ENCODE measurements around the gene PIK3CA.
"Not testable (repeated sequence)": the region's sequence is repeated elsewhere in the genome, so short reads cannot be mapped to it uniquely, and the experiment has no call there.

Gene PIK3CA

DNA sequence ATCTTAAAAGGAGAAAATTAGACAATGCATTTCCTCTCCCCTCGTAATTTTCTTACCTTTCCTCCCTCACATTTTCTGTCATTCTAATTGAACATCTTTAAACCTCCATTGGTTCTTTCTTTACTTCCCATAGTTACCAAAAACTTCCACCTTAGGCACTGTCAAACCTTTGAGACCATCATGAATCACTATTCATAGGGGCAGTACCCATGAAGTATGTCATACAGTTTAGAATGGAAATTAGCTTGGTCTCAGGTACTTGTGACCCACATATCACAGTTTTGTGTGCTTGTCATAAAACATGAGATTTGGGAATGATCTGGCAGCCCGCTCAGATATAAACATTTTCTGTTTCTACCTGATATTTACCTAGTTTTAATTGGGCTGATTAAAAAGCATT is 52.6 kb downstream of the PIK3CA start:
- no peak for DNase-seq (ENCODE audit: low read depth in 2 of 2)

DNA sequence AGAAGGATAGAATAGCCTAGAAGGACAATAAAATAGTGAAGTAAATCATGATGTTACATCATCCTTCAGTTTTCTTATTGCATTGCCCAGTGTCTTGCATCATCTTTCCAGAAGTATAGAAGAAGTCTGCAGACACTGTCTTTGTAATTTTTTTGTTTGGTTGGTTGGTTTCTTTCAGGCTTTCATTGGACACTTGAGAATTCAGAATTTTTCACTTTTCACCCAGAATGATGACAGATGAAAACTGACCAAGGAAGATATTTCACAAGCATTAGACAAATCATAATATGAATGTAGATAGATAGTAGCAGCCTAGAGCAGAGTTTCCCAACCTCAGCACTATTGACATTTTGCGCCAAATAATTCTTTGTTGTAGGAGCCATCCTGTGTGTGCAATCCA is 67.4 kb downstream of the PIK3CA start:
- DNase-seq (ENCODE audit: low read depth in 2 of 2): not testable (repeated sequence)

DNA sequence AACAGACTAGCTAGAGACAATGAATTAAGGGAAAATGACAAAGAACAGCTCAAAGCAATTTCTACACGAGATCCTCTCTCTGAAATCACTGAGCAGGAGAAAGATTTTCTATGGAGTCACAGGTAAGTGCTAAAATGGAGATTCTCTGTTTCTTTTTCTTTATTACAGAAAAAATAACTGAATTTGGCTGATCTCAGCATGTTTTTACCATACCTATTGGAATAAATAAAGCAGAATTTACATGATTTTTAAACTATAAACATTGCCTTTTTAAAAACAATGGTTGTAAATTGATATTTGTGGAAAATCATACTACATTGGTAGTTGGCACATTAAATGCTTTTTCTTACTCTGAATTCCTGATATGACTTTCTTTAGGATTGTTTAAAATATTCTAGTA is 70.1 kb downstream of the PIK3CA start:
- DNase-seq (ENCODE audit: low read depth in 2 of 2): not testable (repeated sequence)

DNA sequence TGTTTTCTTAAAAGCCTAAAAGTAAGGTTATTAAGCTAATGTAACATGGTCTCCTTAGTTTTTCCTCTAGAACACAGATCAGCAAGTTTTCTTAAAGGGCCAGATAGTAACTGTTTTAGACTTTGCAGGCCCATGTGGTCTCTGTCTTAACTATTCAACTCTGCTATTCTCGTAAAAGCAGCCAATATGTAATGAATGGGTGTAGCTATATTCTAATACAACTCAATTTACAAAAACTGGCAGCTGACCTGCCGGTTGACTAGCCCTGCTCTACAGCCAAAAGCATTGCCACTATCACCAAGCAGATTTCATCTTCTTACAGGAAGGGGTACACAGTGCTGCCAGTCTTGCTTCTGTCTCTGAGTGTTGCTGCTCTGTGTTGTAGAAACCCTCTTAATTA is 75.4 kb downstream of the PIK3CA start:
- no peak for DNase-seq (ENCODE audit: low read depth in 2 of 2)

DNA sequence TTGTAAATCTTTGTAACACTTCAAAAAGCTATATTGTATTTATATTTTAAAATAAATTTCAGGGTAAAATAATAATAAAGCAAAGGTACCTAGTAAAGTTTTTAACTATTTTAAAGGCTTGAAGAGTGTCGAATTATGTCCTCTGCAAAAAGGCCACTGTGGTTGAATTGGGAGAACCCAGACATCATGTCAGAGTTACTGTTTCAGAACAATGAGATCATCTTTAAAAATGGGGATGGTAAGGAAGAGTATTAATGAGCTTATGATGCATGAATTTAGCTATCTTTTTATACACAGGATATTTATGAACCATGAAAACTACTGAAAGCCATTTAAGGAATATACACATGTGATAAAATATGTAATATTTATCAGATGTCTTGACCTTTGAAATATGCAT is 76.4 kb downstream of the PIK3CA start:
- DNase-seq (ENCODE audit: low read depth in 2 of 2): no peak

DNA sequence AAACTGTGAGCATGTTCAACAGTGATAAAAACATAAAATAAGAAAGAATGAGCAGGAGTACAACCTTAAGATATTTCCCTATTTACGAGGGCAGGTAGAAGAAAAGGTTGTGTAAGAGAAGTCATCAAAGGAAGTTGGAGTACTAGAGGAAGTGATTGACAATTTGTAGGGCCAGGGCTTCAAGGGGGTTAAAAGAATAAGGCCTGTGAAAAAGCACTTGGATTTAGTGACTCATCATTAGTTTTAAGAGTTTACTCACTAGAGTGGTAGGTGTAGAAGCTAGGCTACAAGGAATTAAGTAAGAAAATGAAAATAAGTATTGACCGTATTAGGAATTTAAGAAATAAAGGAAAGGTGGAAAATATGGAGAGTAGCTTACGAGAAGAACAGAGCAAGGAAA is 79.2 kb downstream of the PIK3CA start:
- no peak for DNase-seq (ENCODE audit: low read depth in 2 of 2)

DNA sequence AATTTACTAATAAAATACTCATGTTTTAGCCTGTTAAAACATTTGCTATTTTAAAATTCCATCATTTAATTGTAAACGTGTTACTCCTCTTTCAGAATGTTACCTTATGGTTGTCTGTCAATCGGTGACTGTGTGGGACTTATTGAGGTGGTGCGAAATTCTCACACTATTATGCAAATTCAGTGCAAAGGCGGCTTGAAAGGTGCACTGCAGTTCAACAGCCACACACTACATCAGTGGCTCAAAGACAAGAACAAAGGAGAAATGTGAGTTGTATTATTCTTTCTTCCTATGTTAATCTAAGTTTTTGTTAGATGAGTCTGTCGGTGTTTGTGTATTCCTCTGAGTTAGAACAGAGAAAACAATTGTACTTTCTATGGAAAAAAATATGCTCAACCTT is 81.0 kb downstream of the PIK3CA start:
- no peak for DNase-seq (ENCODE audit: low read depth in 2 of 2)

DNA sequence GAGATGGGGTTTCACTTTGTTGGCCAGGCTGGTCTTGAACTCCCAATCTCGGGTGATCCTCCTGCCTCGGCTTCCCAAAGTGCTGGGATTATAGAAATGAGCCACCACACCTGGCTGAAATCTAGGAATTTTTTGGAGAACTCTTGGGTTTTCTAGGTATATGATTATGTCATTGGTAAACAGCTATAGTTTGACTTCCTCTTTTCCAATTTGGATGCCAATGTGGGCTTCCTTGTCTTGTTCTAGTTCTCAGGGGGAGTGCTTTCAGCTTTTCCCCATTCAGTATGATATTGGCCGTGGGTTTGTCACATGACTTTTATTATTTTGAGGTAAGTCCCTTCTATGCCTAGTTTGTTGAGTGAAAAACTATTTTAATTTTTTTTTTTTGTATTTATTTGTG is 84.9 kb downstream of the PIK3CA start:
- no peak for DNase-seq (ENCODE audit: low read depth in 2 of 2)

DNA sequence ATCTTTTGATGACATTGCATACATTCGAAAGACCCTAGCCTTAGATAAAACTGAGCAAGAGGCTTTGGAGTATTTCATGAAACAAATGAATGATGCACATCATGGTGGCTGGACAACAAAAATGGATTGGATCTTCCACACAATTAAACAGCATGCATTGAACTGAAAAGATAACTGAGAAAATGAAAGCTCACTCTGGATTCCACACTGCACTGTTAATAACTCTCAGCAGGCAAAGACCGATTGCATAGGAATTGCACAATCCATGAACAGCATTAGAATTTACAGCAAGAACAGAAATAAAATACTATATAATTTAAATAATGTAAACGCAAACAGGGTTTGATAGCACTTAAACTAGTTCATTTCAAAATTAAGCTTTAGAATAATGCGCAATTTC is 86.0 kb downstream of the PIK3CA start:
- DNase-seq (ENCODE audit: low read depth in 2 of 2): no peak

DNA sequence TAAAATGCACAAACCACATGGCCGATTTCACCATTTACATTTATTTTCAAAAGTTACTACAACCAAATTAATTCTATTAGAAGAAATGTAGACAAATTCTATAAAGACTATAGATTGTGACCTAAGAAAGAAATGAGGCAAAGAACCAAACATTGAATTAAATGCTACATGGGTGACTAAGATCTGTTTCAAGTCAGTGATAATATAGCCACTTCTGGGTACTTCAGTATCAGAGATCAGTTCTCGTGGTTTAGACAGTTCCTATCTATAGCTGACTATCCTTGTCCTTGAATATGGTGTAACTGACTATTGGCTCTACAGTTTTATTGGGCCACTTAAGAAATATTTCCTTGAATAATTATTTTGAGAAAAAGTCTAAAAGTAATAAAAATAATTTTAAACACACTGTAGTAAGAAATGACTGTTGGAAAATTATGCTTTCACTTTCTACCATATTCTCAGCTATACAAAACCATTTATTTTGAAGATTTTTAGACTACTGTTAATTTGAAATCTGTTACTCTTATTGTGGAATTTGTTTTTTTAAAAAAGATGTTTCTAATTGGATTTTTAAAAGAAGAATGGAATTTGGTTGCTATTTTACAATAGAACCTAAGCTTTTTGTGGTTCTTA is 88.6 kb downstream of the PIK3CA start:
- no peak for DNase-seq (ENCODE audit: low read depth in 2 of 2)

DNA sequence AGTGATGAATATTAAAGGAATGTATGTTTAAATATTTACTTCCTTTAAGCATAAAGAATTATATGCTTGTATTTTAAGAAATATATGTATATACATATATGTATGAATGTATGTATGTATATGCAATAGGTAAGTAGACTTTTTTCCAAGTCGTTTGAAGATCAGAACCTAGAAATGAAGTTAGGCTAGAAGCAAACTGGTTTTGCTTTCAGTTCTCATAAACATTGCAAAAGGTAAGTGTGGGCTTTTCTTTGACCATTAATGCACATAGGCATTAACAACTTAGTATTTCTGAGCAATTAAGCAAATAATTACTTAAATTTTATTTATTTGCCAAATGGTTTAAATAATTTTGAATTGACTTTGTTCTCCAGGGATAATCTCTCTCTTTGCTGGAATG is 92.1 kb downstream of the PIK3CA start:
- DNase-seq (ENCODE audit: low read depth in 2 of 2): not testable (repeated sequence)

DNA sequence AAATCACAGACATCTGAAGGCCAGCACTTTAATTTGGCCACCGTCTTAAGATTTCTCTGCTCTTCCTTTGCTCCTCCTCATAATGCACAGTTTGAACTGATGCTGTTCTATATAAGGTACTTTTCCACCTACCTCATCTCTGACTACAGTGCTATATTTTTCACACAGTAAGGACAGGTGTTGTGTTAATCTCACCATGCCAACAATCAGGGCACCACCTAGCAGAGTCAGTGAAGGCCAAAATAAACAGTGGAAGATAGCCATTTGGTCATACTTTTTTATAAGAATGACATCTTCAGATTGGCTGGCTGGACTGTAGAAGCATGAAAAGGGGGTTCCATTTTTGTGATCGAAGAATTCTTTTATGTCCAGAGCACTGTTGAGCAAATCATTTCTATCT is 94.7 kb downstream of the PIK3CA start:
- DNase-seq (ENCODE audit: low read depth in 2 of 2): not testable (repeated sequence)

DNA sequence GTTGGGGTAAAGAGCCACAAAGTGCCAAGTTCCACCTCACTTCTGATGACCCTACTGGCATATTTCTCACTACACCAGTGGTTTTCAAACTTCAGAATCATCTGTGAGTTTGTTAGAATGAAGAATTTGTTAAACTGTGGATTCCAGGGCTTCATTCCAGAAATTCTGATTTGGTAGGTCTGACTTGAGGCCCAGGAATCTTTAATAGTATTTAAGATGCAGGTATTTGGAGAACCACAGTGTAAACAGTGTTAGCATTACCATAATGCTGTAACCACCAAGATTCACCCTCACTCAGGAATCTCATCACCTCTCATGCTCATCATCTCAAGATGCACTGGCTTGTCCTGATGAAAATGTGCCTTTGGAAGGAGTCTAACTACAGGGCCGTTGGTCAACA is 96.7 kb downstream of the PIK3CA start:
- no peak for DNase-seq (ENCODE audit: low read depth in 2 of 2)

DNA sequence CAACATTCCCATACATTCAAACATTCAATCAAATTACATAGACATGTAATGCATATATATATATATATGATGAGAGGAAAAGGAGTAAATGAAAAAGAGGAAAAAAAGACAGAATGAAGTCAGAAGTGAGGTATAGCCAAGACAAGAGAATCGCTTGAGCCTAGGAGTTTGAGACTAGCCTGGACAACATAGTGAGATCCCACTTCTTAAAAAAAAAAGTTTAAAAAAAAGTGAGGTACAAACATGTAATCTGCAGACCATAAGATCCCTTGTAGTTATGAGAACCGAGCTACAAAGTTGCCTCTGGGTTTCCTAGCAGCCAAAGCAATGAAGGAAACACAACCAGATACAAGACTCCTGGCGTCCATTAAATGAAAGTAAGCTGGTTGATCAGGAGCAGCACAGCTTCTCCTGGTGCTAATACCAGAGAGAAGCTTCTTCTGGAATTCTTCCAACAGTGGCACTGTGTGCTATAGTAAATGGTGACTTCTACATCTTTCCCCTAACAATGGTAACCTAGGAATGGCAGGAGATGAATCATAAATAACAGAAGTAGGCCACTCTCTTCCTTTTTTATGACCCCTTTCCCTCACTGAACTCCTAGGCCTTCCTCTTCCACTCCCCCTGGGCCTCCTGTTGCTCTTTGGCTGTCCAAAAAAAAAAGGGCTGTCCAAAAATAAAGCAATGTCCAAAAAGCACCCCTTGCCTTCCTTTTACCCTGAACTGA is 99.3 kb downstream of the PIK3CA start:
- no peak for DNase-seq (ENCODE audit: low read depth in 2 of 2)

DNA sequence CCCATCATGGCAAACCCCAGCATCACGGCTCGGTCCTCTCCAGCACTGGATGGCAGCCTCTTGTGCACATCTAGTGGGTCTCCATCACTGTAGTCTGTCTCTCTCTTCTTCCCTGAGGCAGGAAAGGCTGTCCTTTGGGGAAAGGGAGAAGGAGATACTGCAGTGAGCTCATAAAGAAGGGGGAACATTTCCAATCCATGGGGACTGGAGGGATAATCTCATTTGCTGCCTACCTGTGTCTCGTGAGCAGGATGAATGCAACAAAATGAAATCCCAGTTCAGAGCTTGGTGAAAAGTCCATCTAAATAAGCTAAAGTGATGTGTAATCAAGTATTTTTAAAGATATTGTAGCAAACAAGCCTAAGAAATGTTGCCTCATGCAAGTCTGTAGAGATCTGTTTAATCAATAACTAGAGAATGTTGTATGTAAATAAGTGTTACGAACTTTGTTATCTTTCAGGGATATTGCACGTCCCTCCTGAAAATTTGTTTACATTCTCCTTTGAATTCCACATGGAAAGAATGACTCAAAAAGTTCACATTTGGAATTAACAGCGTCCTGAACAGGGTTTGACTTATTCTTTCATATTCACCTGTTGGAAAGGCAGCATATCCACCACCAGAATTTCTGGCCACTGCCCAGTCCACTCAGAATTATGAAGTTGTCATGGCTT is 102.8 kb downstream of the PIK3CA start, which contains the start of gene KCNMB3:
Gene KCNMB3, minus strand, starts transcription at position 312 of the 674 bp plus-strand sequence. Its CDS starts 124 bp downstream, at position 188.
- no peak for DNase-seq (ENCODE audit: low read depth in 2 of 2)

DNA sequence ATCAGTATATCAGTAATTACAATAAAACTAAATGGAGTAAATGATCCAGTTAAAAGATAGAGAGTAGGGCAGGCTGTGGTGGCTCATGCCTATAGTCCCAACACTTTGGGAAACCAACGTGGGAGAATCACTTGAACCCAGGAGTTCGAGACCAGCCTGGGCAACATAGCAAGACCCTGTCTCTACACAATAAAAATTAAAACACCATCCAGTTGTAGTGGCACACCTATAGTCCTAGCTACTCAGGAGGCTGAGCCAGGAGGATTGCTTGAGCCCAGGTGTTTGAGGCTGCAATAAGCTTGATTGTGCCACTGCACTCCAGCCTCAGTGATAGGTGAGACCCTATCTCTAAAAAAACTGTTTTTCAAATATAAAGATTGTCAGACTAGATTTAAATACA is 108.7 kb downstream of the PIK3CA start:
- DNase-seq (ENCODE audit: low read depth in 2 of 2): no peak

DNA sequence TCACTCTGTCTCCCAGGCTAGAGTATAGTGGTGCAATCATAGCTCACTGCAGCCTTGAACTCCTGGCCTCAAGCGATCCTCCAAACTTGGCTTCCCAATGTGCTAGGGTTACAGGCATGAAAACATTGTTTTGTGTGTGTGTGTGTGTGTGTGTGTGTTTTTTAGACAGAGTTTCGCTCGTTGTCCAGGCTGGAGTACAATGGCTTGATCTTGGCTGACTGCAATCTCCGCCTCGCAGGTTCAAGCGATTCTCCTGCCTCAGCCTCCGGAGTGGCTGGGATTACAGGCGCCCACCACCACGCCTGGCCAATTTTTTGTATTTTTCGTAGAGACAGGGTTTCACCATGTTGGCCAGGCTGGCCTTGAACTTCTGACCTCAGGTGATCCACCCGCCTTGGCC is 109.6 kb downstream of the PIK3CA start:
- DNase-seq (ENCODE audit: low read depth in 2 of 2): not testable (repeated sequence)

DNA sequence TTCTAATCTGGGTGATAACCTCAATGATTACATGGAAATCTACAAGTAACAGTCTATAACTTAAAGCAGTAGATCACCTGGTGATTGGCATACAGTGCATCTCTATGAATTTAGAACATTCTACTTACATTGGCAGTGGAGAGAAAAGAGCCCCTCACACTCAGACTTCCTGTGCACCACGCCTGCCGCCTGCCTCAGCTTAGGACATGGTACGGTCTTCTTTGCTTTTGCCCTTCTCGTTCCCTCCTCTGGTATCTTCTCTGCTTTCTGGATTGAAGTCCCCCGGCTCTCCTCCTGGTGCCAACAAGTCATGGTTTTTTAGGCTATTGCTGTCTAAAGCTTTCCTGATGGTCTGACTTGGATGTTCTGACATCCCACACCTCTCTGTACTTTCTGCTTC is 110.7 kb downstream of the PIK3CA start:
- no peak for DNase-seq (ENCODE audit: low read depth in 2 of 2)

DNA sequence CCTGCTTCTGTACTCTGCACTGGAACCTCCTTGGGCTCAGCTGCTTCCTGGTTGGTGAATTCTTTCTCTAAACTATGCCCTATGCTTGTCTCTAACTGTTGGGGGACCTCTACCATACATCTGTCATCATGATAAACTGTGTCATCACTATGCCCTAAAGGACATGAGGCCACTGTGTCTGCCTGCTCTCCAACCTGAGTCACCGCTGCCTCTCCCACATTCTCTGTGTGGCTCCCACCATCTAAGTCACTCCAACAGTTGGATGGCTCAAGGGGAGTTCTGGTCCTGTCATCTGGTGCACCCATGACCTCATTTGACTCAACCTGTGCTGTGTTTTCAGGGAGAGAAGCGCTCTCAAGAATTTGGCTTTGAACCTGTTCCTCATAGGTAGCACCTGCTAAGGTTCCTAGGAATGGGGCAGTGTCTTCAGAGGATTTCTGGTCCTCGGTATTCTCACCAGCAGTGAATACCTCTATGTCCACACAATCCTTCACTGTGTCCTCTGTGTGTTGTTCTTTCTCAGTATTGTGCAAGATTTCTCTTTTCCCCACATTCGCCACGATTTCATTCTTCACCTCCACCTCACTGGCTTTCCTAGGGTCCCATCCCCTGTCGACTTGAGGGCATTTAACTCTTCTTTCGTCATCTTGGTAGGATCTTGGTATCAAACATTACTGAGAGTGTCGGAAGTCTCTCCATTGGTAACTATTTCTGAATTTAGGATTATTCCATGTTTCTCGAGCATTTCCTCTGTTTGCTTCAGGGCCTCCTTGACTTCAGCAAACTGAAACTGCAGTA is 112.0 kb downstream of the PIK3CA start:
- not testable (repeated sequence) for DNase-seq (ENCODE audit: low read depth in 2 of 2)

DNA sequence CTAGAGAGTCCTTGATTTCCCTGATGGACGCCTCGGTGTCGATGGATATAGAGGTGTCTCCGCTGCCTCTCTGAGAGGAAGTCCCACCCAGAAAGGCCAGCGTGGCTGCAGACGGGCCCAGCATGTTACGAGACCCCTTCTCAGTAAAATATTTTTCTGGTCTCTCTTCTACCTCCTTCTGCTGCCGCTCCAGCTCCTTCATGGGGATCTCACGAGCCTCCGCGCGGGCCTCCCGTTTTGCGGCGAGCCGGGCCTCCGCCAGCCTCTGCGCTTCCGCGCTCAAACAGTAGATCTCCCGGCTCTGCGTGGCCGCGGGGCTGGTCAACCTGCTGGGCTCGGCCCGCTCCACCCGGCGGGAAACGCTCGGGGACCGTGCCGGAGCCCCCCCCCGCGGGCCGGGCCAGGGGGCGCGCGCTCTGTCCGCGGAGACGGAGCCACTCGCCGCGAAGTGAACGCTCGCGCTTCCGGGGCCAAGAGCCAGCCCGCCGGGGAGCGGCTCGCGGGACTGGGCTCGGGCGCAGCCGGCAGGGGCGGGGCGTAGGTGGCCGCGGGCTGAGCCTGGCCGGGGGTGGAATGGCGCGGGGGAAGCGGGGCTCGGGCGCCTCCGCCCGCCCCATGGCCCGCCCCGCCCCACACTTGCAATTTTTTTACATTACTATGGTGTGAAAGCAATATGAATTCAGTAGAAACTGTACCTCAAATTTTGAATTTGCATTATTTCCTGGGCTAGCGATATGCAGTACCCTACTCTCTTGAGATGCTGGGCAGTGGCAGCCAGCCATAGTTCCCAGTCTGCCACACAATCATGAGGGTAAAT is 113.0 kb downstream of the PIK3CA start:
- peak; percentile 26 to 32 for DNase-seq (ENCODE audit: low read depth in 2 of 2)

DNA sequence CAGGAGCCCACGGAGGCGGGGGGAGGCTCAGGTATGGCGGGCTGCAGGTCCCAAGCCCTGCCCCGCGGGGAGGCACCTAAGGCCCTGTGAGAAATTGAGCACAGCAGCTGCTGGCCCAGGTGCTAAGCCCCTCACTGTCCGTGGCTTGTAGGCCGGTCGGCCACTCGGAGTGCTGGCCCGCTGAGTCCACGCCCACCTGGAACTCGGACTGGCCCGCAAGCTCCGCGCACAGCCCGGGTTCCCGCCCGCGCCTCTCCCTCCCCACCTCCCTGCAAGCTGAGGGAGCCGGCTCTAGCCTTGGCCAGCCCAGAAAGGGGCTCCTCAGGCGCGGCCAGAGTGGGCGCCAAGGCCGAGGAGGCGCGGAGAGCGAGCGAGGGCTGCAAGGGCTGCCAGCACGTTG is 115.0 kb downstream of the PIK3CA start:
- no peak for DNase-seq (ENCODE audit: low read depth in 2 of 2)
